ENCODE data around the gene ANAPC4.

The ANAPC4 gene

DNA sequence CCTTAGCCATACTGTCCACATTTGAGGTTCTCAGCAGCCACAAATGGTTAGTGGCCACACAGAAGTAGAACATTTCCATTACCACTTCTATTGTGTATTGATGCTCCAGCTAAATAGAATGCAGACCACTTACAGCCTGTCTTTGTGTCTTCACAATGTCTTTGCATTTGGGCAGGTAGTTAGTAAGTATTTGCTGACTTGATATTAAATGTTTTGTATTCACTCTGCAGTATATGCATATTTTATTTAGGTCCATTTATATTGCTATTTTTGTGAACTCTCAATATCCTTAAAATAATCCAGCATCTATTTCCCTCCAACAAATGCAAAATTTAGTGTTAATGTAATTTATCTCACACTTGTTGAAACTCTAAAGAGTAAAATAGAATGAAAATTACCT lies 26.6 kb downstream of the ANAPC4 start:
- TF ChIP-seq, protein P1, sequence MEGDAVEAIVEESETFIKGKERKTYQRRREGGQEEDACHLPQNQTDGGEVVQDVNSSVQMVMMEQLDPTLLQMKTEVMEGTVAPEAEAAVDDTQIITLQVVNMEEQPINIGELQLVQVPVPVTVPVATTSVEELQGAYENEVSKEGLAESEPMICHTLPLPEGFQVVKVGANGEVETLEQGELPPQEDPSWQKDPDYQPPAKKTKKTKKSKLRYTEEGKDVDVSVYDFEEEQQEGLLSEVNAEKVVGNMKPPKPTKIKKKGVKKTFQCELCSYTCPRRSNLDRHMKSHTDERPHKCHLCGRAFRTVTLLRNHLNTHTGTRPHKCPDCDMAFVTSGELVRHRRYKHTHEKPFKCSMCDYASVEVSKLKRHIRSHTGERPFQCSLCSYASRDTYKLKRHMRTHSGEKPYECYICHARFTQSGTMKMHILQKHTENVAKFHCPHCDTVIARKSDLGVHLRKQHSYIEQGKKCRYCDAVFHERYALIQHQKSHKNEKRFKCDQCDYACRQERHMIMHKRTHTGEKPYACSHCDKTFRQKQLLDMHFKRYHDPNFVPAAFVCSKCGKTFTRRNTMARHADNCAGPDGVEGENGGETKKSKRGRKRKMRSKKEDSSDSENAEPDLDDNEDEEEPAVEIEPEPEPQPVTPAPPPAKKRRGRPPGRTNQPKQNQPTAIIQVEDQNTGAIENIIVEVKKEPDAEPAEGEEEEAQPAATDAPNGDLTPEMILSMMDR (IDR thresholded peaks at IDR 0.05; ENCODE audit: insufficient read depth, missing control alignments): no peak
- DNase-seq (ENCODE audit: insufficient read length, low spot score) (no peak), FAIRE-seq (no peak)

DNA sequence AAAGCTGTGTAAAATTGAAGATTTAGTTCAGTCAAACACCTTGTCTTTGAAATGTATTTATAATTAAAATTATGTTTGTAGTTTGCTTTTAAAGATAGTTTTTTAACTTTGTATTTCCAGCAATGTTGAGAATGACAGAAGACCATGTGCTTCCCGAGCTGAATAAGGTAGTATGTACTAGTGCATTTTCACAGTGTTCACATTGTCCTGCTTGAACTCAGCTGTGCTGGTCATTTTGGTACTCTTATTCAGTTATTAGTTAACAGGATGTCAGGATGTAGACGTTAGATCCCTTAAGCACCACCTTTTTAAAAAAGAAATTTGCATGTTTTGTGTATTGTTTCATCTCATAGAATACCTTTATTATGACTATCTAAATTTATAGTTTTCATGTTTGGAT lies 28.4 kb downstream of the ANAPC4 start:
- DNase-seq (ENCODE audit: insufficient read length, low spot score): no peak
- FAIRE-seq: no peak
- TF ChIP-seq, protein P1 (IDR thresholded peaks at IDR 0.05; ENCODE audit: insufficient read depth, missing control alignments): no peak

DNA sequence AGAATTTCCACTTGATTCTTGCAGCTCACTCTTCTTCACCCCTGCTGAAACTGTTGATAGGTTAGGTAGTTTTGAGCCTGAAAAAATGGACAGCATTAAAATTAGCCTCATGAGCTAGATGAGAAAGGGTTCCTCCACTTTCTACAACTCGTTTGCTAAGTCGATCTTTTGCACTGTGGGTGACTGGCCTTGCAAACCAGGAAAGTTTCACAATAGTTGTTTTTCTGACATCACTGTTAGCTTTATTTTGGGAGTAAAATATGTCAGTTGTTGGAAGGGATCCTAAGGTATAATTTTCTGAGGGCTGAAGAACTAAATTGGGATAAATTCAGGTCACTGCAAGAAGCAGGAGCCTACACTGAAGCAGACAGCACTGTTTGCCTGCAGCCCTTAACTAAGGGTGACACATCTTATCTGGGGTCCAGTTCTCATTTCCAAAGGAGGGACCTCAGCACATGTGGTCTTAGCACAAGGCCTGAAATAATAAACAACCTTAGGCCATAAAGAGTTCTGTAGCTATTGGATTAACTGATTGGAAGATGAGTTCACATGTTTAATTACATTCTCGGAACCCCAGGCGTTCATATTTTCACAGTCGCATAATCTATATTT lies 29.1 kb downstream of the ANAPC4 start:
- DNase-seq (ENCODE audit: insufficient read length, low spot score) (no peak), FAIRE-seq (no peak)
- TF ChIP-seq, protein P1 (IDR thresholded peaks at IDR 0.05; ENCODE audit: insufficient read depth, missing control alignments): no peak

DNA sequence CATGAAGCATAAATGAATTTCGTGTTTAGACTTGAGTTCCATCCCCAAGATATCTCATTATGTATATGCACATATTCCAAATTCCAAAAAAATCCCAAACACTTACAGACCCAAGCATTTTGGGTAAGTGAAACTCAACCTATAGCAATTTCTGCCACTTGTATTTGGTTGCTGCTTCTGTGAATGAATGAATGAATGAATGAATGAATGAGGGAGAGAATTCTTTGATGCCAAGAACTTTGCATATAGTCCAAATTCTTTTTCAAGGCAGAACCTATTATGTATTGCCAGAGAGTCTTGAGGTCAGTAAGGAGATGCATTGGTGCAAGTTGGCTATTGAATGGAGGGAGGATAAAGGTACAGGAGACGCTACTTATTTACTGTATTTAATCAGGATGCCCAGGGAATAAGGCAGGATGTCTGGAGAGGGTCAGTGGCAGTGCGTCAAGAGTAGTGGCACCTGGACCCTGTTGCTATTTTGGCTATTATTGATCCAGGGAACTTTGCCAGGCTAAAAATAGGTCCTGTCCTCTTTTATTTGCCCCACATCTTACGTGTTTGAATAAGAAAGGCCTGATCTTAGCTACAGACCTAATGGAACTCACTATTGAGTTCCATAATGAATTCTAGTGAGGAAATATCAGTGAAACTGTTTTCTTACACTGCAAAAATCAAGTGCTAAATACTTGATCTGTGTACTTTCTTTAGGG lies 33.9 kb downstream of the ANAPC4 start:
- FAIRE-seq (no peak), DNase-seq (ENCODE audit: insufficient read length, low spot score) (no peak)
- TF ChIP-seq, protein P1 (IDR thresholded peaks at IDR 0.05; ENCODE audit: insufficient read depth, missing control alignments): no peak

DNA sequence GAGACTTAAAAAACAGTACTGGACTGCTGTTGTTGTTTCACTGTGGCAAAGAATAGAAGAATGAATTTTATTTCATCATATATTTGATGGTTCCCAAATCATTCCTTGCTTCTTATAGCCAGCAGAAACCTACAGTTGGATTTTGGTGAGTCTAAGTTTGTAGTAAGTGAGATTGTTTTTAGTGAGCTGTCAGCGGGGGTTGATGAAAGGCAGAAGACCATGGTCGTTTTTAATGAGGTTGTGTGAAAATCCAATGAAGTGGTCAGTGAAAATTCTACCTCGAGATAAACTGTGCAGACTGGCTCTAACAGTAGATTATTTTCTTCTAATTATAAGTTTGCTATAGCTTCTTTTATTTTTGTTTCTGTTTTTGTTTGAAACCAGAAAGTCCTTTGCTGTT lies 36.2 kb downstream of the ANAPC4 start:
- DNase-seq (ENCODE audit: insufficient read length, low spot score): no peak
- no peak for FAIRE-seq
- TF ChIP-seq, protein P1 (IDR thresholded peaks at IDR 0.05; ENCODE audit: insufficient read depth, missing control alignments): no peak

DNA sequence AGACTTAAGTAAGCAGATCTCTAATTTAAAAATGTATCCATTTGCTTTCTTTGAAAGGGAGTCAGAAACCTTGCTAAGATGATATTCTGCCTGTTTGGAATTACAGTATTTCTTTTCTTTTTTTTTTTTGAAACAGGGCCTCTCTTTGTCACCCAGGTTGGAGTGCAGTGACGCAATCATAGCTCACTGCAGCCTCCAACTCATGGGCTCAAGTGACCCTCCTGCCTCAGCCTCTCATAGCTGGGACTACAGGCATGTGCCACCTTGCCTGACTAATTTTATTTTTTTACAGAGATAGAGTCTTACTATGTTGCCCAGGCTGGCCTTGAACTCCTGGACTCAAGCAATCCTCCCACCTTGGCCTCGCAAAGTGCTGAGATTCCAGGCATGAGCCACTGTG lies 40.0 kb downstream of the ANAPC4 start:
- TF ChIP-seq, protein P1 (IDR thresholded peaks at IDR 0.05; ENCODE audit: insufficient read depth, missing control alignments): no peak
- DNase-seq (ENCODE audit: insufficient read length, low spot score) (no peak), FAIRE-seq (no peak)

DNA sequence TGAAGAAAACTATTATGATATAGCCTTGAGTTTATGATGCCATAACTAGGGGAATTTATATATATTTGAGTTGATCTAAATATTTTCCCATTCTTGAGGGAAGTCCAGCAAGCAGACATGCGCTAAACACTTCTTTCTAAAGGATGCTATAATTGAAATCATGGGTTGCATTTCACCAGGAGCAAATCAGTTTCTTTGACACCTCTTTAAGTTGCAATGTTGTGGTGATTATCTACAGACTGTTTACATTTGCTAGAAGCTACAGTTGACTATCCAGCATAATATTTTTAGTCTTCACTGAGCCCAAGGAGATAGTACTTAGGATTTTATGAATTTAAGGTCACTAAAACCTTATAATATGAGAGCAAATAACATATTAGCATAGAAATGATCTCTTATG lies 43.9 kb downstream of the ANAPC4 start:
- FAIRE-seq (no peak), DNase-seq (ENCODE audit: insufficient read length, low spot score) (no peak)
- TF ChIP-seq, protein P1 (IDR thresholded peaks at IDR 0.05; ENCODE audit: insufficient read depth, missing control alignments): no peak
